Activated naive CD8-positive, alpha-beta T cell treated with anti-CD3 and anti-CD28 coated beads, Interleukin-2, amount 10 ng/mL, durations not matched to agents 7 days and 5 days (primary cell): ENCODE measurements around the gene GRK5. TPM values are rescaled to one million over a fixed set of nuclear protein-coding genes. Genes with fewer than 3 reads are reported as not detected.
"Not testable (repeated sequence)": the region's sequence is repeated elsewhere in the genome, so short reads cannot be mapped to it uniquely, and the experiment has no call there.

Experiments
- ATAC-seq: fragments of 150-1000 bp; cut with Tn5 transposase; one replicate; pipeline ENCODE4 v1.10.0; 2021; ENCODE audit warnings: low read depth, moderate library complexity
- POLR2A ChIA-PET: fragments of 350-600 bp; sonication (Branson Sonifier 250); formaldehyde crosslinking; loops from one replicate; lab custom pipeline; 2021; ENCODE audit warnings: antibody characterized with exemption; lab: Charles Lee
- DNase-seq: peaks from one replicate; pipeline ENCODE4 v3.0.0; 2021
- H3K27ac Mint-ChIP-seq: one replicate; pipeline ENCODE4 v1.8.0; 2022; ENCODE audit warnings: mild to moderate bottlenecking, mixed read lengths
- H3K27me3 Mint-ChIP-seq: one replicate; pipeline ENCODE4 v1.8.0; 2022; ENCODE audit warnings: mild to moderate bottlenecking, moderate library complexity, mixed read lengths
- H3K36me3 Mint-ChIP-seq: one replicate; pipeline ENCODE4 v1.8.0; 2021; ENCODE audit warnings: mild to moderate bottlenecking, mixed read lengths
- H3K4me1 Mint-ChIP-seq: one replicate; pipeline ENCODE4 v1.8.0; 2021; ENCODE audit warnings: mixed read lengths
- H3K4me3 Mint-ChIP-seq: one replicate; pipeline ENCODE4 v1.8.0; 2022; ENCODE audit warnings: mild to moderate bottlenecking, moderate library complexity, mixed read lengths
- H3K9me3 Mint-ChIP-seq: one replicate; pipeline ENCODE4 v1.8.0; 2021; ENCODE audit warnings: mixed read lengths
- total RNA-seq, 2 experiments: library from RNA; stranded (reverse); gene quantifications; one replicate each; pipeline ENCODE4 v1.2.3, GENCODE V29; 2021

Gene GRK5
- total RNA-seq, 2 experiments from 2014 or later: 19.6 to 21.8 TPM

DNA sequence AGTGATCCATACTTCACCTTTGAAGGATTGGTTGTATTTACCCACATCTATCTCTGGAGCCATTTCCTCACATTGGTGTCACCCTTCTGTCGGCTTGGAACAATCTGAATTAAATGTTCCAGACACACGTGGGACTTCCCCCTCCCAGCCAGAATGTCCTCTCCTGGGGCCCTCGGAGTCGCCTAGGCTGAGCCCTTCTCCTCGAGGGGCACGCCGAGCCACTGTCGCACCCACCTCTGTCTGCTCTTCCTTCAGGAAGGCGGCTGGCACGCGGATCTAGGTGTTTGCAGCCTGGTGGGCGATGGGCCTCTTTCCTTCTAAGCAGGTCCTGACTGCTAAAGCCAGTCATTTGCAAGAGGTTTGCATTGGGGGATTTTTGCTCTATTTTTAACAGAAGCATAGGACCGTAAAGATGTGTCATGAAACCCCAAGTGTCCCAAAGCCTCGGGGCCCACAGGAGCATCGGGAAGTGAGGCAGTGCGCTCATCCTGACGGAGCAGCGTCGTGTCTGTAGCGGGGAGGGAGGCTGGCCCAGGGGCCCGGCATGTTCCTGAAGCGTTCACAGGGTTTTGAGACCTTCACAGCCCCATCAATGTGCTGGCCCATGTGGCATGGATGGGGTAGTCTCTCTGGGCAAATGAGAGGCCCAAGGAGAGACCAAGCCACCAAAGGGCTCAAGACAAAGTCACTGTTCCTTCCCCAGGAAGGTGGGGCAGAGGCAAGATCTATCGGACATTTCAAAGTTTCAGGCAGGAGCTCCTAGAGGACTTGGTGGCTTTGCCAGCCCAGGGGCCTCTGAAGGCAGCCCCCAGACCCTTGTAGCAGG is 248.5 kb downstream of the GRK5 start:
- no peaks in the 10 kb centered on the region for H3K36me3 Mint-ChIP-seq
- no peaks in the 10 kb centered on the region for H3K9me3 Mint-ChIP-seq
- POLR2A ChIA-PET: no interaction called here
- H3K4me1 Mint-ChIP-seq: no peaks in the 10 kb centered on the region
- H3K27me3 Mint-ChIP-seq: peaks cover 2% of the 10 kb centered on the region
- no peak for DNase-seq
- no peak overlapping the region for H3K4me3 Mint-ChIP-seq
- H3K27ac Mint-ChIP-seq: no peak overlapping the region
- ATAC-seq: no peak

DNA sequence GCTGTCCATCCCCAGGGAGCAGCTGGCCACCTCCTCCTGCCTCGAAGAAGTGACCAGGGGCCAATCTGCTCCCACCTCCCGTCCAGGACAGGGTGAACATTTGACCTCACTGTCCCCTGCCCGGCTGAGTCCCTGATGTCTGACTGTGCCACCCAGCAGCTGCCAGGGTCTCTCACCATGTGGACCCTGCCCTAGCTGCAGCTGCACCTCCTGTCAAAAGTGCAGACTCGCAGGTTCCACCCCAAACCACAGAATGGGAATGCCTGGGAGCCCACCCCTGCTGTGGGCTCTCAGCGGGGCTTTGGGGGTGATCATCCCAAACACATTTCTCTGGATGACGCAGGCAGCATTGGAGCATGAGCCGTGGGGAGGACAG is 249.1 kb downstream of the GRK5 start:
- ATAC-seq: no peak
- no peaks in the 10 kb centered on the region for H3K9me3 Mint-ChIP-seq
- DNase-seq: no peak
- no peaks in the 10 kb centered on the region for H3K4me1 Mint-ChIP-seq
- H3K27ac Mint-ChIP-seq: no peak overlapping the region
- H3K4me3 Mint-ChIP-seq: no peak overlapping the region
- POLR2A ChIA-PET: no interaction called here
- H3K36me3 Mint-ChIP-seq: no peaks in the 10 kb centered on the region
- peaks cover 2% of the 10 kb centered on the region for H3K27me3 Mint-ChIP-seq

DNA sequence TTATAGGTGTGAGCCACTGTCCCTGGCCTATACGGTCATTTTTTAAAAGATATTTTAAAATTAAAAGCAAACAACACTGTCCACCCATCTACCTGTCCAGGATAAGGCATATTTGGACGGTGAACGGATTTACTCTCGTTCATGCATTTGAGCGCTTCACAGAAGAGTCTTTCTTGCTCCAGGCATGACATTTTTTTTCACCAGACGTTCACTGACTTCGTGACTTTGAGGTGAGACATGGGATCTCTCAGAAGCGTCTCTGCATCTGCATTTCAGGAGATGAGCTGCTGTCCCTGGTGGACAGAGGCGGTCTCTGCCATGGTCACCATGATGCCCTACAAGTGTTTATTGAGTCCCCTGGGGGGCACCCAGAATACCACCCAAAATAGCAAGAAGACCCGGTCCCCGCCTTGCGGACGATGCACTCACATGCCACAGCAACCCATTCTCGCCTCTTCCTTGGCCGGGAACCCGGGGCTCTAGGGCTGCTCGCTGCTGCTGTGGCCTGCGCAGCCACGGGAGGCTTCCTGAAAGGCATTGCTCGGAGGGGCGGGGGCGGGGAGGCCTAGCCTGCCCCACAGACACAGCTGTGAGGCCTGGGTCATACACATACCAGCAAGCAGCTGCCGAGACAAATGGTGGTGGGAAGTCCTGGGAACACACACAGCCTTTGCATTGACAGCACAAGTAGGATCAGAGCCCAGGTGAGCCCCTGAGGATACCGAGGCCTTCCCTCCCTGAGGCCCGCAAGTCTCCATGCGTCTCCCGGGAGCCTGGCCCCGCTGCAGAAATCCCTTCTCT is 250.8 kb downstream of the GRK5 start:
- H3K4me3 Mint-ChIP-seq: no peak overlapping the region

DNA sequence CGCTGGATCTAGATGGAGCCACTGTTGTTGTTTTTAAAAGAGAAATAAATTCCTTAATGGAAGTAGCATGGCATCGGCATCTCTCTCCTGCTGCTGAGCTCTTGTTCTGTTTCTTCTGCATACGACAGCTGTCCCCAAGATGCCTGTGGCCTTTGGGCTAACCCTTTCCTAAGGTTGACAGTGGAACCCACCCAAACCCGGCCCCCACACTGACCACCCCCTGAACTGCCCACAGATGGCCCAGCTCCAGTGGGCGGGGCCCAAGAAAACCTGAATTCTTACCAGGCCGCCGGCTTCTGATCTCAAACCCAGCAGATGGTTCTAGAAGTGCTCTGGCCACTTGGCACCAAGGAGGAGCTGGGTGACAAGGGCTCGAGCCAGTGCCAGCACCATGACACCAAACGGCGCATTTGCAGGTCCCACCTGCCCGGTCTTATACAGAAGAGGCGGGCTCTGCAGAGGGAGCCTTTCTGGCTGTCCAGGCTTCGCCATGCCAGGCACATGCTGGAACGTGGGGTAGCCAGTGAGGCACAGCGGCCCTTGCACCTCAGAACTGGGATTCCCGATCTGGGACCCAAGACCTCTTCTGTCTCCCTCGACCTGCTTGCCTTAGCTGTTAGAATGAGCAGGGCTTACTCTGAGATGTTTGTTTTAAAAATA is 252.4 kb downstream of the GRK5 start:
- POLR2A ChIA-PET: interaction anchor here (1.0 kb wide), 1 partner anchor 83 kb away, joined by 3 read pairs; the partner anchor contains the start of gene RGS10
- ATAC-seq (no peak), DNase-seq (no peak)
- Mint-ChIP-seq H3K4me3 (no peak overlapping the region), H3K27me3 (peaks cover 6% of the 10 kb centered on the region), H3K36me3 (peaks cover 2% of the 10 kb centered on the region), H3K27ac (no peak overlapping the region), H3K4me1 (no peaks in the 10 kb centered on the region), H3K9me3 (peaks cover 9% of the 10 kb centered on the region)

More for the DNA sequence above, 250.8 kb downstream of the GRK5 start:
- Mint-ChIP-seq H3K27ac (no peak overlapping the region), H3K4me1 (no peaks in the 10 kb centered on the region), H3K36me3 (peaks cover 2% of the 10 kb centered on the region), H3K9me3 (peaks cover 6% of the 10 kb centered on the region), H3K27me3 (peaks cover 2% of the 10 kb centered on the region)
- DNase-seq: no peak
- no peak for ATAC-seq
- POLR2A ChIA-PET: no interaction called here

DNA sequence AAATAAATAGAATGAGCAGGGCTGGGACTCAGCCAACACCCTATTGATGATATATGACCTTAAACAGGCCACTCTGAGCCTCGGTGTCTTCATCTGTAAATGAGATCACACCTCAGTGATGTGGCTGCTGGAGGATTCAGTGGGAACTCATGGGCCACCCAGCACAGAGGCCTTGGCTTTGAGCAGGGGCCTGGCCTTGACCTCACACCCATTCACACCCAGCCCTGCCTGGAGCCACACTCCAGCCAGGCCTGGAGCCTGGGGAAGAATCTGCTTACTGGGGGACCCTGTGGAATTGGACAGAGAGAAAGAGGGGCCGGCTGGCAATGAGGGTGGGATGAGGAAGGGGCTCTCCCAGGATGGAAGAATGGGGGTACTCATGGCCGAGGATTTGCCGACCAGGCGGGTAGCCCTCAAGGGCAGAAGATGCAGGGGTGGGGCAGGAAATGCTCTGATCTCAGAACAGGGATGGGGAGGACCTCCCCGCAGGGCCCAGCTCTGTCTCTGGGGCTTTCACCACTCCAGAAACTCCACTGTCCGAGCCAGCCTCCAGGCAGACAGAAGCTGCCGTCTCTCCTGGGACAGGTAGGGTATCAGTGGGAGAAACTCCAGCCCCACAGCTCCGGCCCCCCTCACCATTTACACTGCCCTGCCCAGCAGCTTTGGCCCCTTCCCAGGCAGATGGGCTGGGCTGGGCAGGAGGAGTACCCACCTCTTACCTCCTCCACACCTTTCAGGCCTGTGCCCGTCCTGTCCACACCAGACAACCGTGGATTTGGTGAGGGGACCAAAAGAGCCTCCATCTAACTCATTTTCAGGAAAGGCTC is 253.2 kb downstream of the GRK5 start:
- Mint-ChIP-seq H3K27me3 (peaks cover 11% of the 10 kb centered on the region), H3K9me3 (peaks cover 14% of the 10 kb centered on the region), H3K4me1 (peaks cover 4% of the 10 kb centered on the region), H3K4me3 (no peak overlapping the region), H3K27ac (peak overlapping the region; percentile 64), H3K36me3 (peaks cover 2% of the 10 kb centered on the region)
- POLR2A ChIA-PET: no interaction called here
- ATAC-seq (no peak), DNase-seq (no peak)

DNA sequence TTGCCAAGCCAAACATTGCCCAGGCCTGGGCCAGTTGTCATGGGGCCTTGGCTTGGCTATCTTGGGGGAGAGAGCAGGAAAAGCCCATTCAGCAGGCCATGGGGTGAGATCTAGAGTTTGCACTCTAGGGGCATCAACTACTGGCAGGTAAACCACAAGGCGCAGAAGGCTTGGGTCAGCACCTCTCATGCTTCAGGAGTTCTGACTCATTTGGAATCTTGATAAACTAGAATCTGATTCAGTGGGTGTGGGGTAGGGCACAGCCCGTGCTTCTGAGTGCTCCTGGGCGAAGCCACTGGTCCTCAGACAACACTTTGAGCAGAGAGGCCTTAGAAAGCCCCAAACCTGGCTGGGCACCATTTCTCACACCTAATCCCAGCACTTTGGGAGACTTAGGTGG is 254.0 kb downstream of the GRK5 start:
- POLR2A ChIA-PET: no interaction called here
- no peak overlapping the region for H3K4me3 Mint-ChIP-seq
- no peak for ATAC-seq
- no peak for DNase-seq
- peaks cover 14% of the 10 kb centered on the region for H3K9me3 Mint-ChIP-seq
- H3K27ac Mint-ChIP-seq: no peak overlapping the region
- H3K27me3 Mint-ChIP-seq: peaks cover 11% of the 10 kb centered on the region
- peaks cover 2% of the 10 kb centered on the region for H3K36me3 Mint-ChIP-seq
- H3K4me1 Mint-ChIP-seq: peaks cover 6% of the 10 kb centered on the region

DNA sequence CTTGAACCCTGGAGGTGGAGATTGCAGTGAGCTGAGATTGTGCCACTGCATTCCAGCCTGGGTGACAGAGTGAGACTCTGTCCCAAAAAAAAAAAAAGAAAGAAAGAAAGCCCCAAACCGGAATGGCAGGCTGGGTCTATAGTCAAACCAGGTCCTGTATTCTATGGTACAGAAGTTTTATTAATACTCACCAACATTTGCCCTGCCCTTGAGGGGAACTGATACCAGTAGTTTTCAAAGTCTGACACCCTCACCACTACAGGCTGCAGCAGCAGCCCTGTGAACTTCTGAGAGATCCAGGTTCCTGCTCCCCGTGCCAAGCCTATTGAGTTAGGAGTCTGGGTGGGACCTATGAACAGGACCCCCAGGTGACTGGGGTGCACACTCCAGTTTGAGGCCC is 254.6 kb downstream of the GRK5 start:
- peaks cover 14% of the 10 kb centered on the region for H3K9me3 Mint-ChIP-seq
- peaks cover 2% of the 10 kb centered on the region for H3K36me3 Mint-ChIP-seq
- peaks cover 11% of the 10 kb centered on the region for H3K27me3 Mint-ChIP-seq

DNA sequence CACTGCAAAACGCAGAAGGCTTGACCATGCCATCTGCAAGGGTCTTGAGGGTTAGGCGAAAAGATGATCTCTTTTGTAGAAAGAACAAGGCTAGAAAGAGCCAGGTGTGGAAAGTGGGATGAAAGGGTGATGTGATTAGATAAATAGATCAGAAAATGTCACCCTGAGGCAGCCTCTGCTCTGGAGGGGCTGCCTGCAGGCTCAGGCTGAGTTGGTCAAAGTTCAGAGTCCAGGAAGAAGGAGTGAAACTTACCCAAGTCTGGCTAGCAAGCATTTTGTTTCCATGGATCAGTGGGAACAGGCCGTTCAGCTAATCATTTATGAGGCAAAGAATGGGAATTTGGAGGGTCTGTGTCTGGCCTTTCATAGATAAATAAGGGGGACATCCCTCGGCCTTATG is 255.4 kb downstream of the GRK5 start:
- Mint-ChIP-seq H3K36me3 (peaks cover 2% of the 10 kb centered on the region), H3K9me3 (peaks cover 14% of the 10 kb centered on the region), H3K4me3 (no peak overlapping the region), H3K27me3 (peaks cover 11% of the 10 kb centered on the region), H3K27ac (no peak overlapping the region), H3K4me1 (peaks cover 9% of the 10 kb centered on the region)
- ATAC-seq: no peak
- POLR2A ChIA-PET: no interaction called here
- DNase-seq: no peak

More for the DNA sequence above, 254.6 kb downstream of the GRK5 start:
- Mint-ChIP-seq H3K4me3 (no peak overlapping the region), H3K4me1 (peaks cover 9% of the 10 kb centered on the region), H3K27ac (no peak overlapping the region)
- ATAC-seq (no peak), DNase-seq (no peak)
- POLR2A ChIA-PET: no interaction called here

DNA sequence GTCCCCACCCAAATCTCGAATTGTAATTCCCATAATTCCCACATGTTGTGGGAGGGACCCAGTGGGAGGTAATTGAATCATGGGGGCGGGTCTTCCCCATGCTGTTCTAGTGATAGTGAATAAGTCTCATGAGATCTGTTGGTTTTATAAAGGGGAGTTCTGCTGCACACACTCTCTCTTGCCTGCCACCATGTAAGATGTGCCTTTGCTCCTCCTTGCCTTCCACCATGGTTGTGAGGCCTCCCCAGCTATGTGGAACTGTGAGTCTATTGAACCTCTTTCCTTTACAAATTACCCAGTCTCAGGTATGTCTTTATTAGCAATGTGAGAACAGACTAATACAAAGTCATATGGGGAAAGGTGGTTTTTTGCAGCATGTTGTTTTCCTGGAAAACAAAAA is 255.8 kb downstream of the GRK5 start:
- DNase-seq, POLR2A ChIA-PET, H3K4me1 Mint-ChIP-seq, ATAC-seq, H3K36me3 Mint-ChIP-seq, H3K4me3 Mint-ChIP-seq: not testable (repeated sequence)
- Mint-ChIP-seq H3K27me3 (peaks cover 11% of the 10 kb centered on the region), H3K27ac (peak overlapping the region; percentile 70), H3K9me3 (peaks cover 14% of the 10 kb centered on the region)

DNA sequence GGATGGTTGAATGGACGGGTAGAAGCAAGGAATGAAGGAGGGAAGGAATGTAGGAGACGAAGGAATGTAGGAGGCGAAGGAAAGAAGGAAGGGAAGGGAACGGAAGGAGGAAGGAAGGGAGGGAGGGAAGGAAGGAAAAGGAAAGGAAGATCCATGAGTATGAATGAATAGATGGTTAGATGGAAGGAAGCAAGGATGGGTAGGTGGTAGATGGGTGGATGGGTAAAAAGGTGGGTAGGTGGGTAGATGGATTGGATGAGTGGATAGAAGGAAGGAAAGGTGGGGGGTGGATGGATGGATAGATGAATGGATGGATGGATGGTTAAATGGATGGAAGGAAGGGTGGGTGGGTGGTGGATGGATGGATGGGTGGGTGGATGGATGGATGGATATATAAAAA is 257.7 kb downstream of the GRK5 start:
- H3K27me3 Mint-ChIP-seq: peaks cover 11% of the 10 kb centered on the region
- POLR2A ChIA-PET: no interaction called here
- peaks cover 2% of the 10 kb centered on the region for H3K36me3 Mint-ChIP-seq
- DNase-seq (no peak), ATAC-seq (no peak)
- H3K4me1 Mint-ChIP-seq: peaks cover 9% of the 10 kb centered on the region
- peaks cover 14% of the 10 kb centered on the region for H3K9me3 Mint-ChIP-seq
- no peak overlapping the region for H3K4me3 Mint-ChIP-seq
- no peak overlapping the region for H3K27ac Mint-ChIP-seq

DNA sequence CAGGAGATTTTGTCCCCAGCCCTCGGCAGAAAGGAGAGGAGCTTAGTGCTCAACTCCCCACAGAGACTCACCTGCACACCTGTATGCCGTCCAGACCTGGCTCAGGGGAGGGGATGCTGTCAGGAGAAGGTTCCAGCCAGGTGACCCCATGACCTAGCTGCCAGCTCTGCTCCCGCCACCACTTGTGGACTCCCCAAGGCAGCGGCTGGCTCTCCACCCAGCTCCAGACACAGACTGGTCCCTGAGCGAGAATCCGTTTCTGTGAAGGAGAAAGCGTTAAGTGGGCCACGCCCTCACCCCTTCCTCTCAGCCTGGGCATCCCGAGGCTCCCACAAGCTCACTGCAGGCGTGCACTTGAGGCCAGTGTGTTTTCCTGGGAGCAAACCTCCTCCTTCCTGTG is 258.7 kb downstream of the GRK5 start:
- POLR2A ChIA-PET: interaction anchor here (1.2 kb wide), 1 partner anchor 77 kb away, joined by 3 read pairs; the partner anchor contains the start of gene RGS10
- Mint-ChIP-seq H3K27ac (no peak overlapping the region), H3K9me3 (peaks cover 14% of the 10 kb centered on the region), H3K4me1 (peaks cover 9% of the 10 kb centered on the region), H3K4me3 (no peak overlapping the region), H3K27me3 (peaks cover 9% of the 10 kb centered on the region), H3K36me3 (peaks cover 2% of the 10 kb centered on the region)
- DNase-seq: no peak
- ATAC-seq: no peak

DNA sequence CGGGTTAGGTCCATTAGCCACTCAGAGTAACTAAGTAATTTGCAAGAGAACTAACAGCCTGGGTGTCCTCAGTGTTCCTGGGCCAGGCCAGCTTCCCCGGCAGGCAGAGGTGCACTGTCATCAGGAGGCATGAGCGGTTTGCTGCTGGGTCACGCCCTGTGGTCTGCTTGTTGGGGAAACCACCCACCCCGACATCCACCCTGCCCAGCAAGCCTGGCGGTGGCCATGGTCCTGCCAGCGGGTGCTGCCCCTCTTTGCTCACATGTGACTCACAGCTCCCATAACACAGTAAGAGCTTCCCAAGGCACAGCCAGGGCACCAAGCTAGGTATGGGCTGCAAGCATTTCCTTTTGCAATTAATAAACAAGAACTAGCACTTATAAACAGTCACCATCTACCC is 259.3 kb downstream of the GRK5 start:
- peak overlapping the region; percentile 20 for H3K27ac Mint-ChIP-seq
- H3K27me3 Mint-ChIP-seq: peaks cover 9% of the 10 kb centered on the region
- DNase-seq: no peak
- peaks cover 14% of the 10 kb centered on the region for H3K9me3 Mint-ChIP-seq
- peaks cover 9% of the 10 kb centered on the region for H3K4me1 Mint-ChIP-seq
- H3K36me3 Mint-ChIP-seq: peaks cover 2% of the 10 kb centered on the region
- H3K4me3 Mint-ChIP-seq: no peak overlapping the region
- peak; percentile 77 for ATAC-seq
- POLR2A ChIA-PET: interaction anchor here (1.2 kb wide), 1 partner anchor 76 kb away, joined by 3 read pairs; the partner anchor contains the start of gene RGS10
